Activated CD4-positive, alpha-beta T cell treated with anti-CD3 and anti-CD28 coated beads for 4 hours (primary cell): ENCODE measurements around the gene ANKRD37.

Source experiments
- DNase-seq, 2 donors: peaks; one replicate each; pipeline ENCODE4 v3.0.0-alpha.2; 2020

The ANKRD37 gene

DNA sequence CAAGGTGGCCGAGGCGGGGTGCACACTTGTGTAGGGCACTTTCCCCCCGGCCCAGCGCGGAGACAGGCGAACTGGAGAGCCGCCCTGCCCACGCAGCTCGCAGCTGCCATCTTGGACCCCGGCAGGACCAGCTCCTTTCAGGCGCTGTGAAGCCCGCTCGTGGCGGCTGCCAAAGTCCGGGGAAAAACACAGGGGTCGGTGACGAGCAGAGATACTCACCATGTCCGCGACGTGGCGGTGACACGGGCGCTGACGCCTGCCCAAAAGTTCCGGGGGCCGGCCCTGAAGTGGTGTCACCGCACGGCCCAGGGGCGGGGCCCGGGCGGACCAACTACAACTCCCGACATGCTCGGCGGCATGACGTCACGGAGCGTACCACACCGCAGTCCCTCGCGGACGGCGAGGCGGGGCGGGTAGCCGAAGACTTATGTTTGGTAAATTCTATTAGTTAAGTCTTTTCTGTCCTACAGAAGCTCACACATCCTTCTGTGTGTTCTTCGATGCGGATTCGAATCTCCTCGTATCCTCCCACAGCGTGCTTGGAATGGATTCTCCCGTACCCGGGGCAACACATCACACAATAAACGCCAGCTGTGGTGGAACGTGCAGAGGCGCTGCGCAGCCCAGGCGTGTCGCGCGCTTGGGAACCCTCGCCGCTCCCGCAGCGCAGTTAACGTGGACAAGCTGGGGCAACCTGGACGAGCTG, 29.2 kb downstream of the ANKRD37 start, which contains the start of gene UFSP2:
TSS of gene UFSP2 (minus strand) at position 318 of the 706 bp plus-strand sequence. CDS start at position 222, 96 bp downstream.
- DNase-seq, result peak; percentile 85 to 88

DNA sequence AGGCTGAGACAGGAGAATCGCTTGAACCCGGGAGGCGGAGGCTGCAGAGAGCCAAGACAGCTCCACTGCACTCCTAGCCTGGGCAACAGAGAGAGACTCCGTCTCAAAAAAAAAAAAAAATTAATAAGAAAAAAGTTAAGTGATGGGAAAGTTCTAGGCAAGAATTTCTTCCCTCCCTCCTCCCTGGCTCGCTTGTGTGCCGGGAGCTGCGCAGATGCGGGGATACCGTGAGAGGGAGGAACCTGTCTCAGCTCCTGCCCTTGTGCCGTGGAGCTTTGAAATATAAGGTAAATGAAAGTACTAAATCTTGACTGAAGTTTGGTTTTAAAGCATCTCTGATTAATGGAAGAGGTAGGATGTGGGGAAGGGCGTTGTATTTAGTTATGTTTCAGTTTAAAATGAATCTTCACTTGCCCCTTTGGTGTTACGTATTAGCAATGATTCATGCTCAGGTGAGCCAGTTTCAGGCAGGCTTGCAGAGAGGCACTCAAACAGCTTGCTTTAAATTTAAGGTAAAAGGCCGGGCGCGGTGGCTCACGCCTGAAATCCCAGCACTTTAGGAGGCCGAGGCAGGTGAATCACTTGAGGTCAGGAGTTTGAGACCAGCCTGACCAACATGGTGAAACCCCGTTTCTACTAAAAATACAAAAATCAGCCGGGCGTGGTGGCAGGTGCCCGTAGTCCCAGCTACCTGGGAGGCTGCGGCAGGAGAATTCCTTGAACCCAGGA, 30.5 kb downstream of the ANKRD37 start:
- no peak for DNase-seq

DNA sequence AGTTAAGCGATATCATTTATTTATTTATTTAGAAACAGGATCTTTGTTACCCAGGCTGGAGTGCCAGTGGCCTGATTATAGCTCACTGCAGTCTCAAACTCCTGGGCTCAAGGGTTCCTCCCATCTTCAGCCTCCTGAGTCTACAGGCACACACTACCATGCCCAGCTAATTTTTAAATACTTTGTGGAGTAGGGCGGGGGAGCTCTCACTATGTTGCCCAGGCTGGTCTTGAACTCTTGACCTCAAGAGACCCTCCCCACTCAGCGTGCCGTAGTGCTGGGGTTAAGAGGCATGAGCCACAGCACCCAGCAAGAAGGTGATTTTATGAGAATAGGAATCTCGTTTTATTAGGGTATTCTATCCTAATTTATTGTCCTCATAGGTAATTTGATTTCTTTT, 33.0 kb downstream of the ANKRD37 start:
- DNase-seq, result no peak

DNA sequence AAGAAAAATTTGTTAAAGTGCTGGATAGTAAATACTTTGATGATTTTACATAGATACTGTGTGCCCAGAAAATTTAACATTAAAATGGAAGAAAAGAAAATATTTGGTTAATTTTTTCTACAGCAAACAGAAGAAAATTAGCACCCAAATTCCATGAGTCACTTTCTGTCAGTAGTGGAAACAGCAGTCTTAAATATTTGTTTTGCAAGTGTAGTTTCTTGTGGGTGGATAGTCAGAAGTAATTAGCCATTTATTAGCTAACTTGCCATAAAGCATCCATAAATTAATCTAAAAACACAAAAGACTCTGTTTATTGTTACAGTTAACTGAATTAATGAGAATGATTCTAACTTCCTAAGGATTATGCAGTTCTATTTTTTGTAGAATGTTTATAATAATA, 38.8 kb downstream of the ANKRD37 start:
- no peak for DNase-seq

DNA sequence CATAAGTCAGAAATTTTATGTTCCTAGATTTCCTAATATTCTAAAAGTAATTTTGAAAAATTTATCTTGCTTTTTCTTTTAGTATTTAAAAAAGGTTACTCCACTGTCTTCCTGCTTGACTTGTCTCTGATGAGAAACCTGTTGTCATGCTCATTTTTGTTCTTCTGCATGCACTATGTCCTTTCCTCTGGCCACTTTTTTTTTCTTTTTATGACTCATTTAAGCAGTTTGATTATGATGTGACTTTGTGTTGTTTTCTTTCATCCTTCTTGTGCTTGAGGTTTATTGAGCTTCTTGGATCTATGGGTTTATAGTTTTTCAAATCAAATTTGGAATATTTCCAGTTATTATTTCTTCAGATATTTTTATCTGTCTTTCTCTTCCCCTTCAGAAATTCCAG, 41.2 kb downstream of the ANKRD37 start:
- DNase-seq, result no peak

DNA sequence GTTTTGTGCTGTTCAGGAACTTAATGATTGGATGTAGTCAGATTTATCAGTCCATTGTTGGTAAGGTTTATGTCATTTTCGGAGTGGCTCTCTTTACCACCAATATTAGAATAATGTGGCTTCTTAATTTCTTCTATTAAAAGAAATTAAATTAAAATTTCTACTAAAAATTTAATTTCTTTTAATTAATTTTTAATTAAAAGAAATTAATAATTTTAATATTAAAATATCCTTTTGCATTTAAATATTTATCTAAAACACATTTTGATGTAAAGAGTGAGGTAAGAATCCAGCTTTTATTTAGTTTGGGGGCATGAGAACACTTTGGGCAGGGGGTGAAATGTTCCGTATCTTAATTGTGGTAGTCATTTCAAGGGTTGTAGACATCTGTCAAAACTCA, 44.8 kb downstream of the ANKRD37 start:
- no peak for DNase-seq

DNA sequence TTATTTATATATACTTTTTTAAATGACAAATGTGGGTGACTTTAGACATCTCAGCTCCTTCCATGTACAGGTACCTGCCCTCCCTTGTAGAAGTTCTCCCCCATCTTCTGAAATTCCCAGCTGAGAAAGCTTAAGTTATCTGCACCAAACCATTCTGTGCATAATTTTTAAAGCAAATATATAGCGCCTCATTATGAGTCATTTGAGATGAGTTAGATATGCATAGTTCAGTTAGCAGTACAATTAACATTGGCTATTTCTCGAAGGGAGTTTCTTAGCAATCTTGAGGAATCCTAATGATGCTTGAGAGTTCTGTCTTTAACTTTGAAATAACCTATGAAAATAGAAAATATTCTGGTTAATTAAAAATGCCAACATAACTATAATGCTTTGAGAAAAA, 48.6 kb downstream of the ANKRD37 start:
- DNase-seq, result no peak
